ENCODE results near the gene GNS. TPM values are rescaled to one million over a fixed set of nuclear protein-coding genes. Genes with fewer than 3 reads are reported as not detected.
"Not testable (repeated sequence)": the region's sequence is repeated elsewhere in the genome, so short reads cannot be mapped to it uniquely, and the experiment has no call there.

The GNS gene
- total RNA-seq, 1 donor from 2014 or later = 47.0 TPM

DNA sequence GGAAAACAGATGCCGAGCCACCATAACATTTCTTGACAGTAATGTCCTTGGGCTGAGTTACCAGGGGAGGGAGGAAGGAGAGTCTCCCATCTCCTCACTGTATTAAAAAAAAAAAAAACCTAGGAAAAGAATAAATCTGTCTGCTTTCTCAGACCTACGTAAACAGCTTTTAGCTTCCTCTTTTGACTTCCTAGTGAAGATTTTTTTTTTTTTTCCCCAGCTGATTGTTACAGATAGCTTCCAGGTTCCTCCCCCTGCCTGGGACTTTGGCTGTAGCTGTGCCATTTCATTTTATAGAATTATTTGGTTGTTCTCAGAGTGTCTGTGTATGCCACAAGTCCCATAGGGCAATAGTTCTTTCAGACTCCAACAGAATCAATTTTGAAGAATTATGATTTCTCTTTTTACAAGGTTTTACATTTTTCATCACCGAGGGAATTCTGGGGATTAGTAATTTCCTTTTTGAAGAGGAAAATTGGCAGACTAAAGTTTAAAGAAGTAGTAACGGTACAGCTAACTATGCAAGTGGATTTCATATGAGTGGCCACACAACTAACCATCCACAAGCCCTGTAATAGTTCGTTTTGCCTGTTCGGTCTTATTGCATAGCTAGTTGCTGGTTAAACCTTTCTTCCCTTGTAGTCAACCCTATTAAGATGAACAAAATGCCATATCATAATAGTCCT, 23.1 kb upstream of the GNS start:
- Mint-ChIP-seq H3K27ac (ENCODE audit: unreplicated experiment) (no peak overlapping the region), H3K4me3 (peak overlapping the region; percentile 87), H3K27me3 (ENCODE audit: low read depth) (peaks cover 79% of the 10 kb centered on the region)

GRCh38 chr12:64781280-64782190, 22.3 kb upstream of the GNS start:
- Mint-ChIP-seq H3K27ac (ENCODE audit: unreplicated experiment) (no peak overlapping the region), H3K4me3 (peak overlapping the region; percentile 87), H3K36me3 (ENCODE audit: low read depth) (peaks cover 3% of the 10 kb centered on the region), H3K27me3 (ENCODE audit: low read depth) (peaks cover 87% of the 10 kb centered on the region), H3K9me3 (no peaks in the 10 kb centered on the region), H3K4me1 (peaks cover 13% of the 10 kb centered on the region)
- no peak for DNase-seq (ENCODE audit: low read depth, low spot score)
- TF ChIP-seq, protein P1, sequence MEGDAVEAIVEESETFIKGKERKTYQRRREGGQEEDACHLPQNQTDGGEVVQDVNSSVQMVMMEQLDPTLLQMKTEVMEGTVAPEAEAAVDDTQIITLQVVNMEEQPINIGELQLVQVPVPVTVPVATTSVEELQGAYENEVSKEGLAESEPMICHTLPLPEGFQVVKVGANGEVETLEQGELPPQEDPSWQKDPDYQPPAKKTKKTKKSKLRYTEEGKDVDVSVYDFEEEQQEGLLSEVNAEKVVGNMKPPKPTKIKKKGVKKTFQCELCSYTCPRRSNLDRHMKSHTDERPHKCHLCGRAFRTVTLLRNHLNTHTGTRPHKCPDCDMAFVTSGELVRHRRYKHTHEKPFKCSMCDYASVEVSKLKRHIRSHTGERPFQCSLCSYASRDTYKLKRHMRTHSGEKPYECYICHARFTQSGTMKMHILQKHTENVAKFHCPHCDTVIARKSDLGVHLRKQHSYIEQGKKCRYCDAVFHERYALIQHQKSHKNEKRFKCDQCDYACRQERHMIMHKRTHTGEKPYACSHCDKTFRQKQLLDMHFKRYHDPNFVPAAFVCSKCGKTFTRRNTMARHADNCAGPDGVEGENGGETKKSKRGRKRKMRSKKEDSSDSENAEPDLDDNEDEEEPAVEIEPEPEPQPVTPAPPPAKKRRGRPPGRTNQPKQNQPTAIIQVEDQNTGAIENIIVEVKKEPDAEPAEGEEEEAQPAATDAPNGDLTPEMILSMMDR (conservative IDR thresholded peaks at IDR 0.05) = no peak

More for the DNA sequence above, 23.1 kb upstream of the GNS start:
- Mint-ChIP-seq H3K9me3 (no peaks in the 10 kb centered on the region), H3K4me1 (peaks cover 13% of the 10 kb centered on the region), H3K36me3 (ENCODE audit: low read depth) (no peaks in the 10 kb centered on the region)
- no peak for DNase-seq (ENCODE audit: low read depth, low spot score)
- TF ChIP-seq, protein P1 (conservative IDR thresholded peaks at IDR 0.05) = no peak

DNA sequence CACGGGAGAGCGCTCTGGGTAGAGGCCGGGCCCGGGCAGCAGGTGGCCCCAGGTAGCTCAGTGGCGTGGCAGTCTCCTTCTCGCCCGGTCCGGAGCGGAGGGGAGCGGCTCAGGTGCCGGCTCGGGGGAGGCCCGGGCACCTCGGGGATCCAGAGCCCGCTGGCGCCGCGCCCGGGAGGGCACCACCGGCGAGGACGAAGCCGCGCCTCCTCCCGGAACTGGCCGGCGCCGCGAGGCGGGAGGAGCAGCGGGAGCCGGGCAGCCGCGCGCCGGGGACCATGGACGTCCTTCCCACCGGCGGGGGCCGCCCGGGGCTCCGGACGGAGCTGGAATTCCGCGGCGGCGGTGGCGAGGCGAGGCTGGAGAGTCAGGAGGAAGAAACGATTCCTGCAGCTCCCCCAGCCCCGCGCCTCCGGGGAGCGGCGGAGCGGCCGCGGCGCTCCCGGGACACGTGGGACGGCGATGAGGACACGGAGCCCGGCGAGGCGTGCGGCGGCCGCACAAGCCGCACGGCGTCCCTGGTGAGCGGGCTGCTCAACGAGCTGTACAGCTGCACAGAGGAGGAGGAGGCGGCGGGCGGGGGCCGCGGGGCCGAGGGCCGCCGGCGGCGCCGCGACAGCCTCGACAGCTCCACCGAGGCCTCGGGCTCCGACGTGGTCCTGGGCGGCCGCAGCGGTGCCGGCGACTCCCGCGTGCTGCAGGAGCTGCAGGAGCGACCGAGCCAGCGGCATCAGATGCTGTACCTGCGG, 21.5 kb upstream of the GNS start:
- peak; percentile 18 for DNase-seq (ENCODE audit: low read depth, low spot score)
- H3K9me3 Mint-ChIP-seq = peaks cover 3% of the 10 kb centered on the region
- no peak overlapping the region for H3K27ac Mint-ChIP-seq (ENCODE audit: unreplicated experiment)
- H3K4me3 Mint-ChIP-seq = peak overlapping the region; percentile 73
- H3K27me3 Mint-ChIP-seq (ENCODE audit: low read depth) = peaks cover 93% of the 10 kb centered on the region
- TF ChIP-seq, protein P1 (conservative IDR thresholded peaks at IDR 0.05) = no peak
- peaks cover 3% of the 10 kb centered on the region for H3K36me3 Mint-ChIP-seq (ENCODE audit: low read depth)
- H3K4me1 Mint-ChIP-seq = peaks cover 13% of the 10 kb centered on the region

DNA sequence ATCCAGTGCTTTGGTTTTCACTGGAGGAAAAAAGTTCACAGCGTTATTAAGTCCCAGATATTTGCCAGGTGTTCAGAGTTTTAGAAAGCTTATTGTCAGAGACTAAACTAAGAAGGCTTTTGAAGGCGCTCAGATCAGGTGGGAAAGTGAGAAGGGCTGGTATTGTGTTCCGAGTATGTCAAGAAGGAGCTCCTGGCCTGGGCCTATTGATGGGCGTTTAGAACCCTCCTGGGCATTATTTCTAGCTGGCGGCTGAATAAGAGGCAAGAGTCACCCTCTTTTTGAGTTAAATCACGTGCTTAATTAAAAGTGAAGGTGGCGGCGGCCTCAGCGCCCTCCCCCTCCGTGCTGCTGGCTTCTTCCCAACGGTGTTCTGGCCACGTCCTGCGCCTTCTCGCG, 20.9 kb upstream of the GNS start:
- Mint-ChIP-seq H3K9me3 (peaks cover 8% of the 10 kb centered on the region), H3K4me1 (peaks cover 13% of the 10 kb centered on the region), H3K27me3 (ENCODE audit: low read depth) (peaks cover 94% of the 10 kb centered on the region), H3K36me3 (ENCODE audit: low read depth) (peaks cover 9% of the 10 kb centered on the region), H3K27ac (ENCODE audit: unreplicated experiment) (no peak overlapping the region), H3K4me3 (peak overlapping the region; percentile 73)
- DNase-seq (ENCODE audit: low read depth, low spot score) = no peak
- TF ChIP-seq, protein P1 (conservative IDR thresholded peaks at IDR 0.05) = no peak

- Mint-ChIP-seq H3K27ac (ENCODE audit: unreplicated experiment) (no peak overlapping the region), H3K9me3 (peaks cover 8% of the 10 kb centered on the region), H3K4me3 (peak overlapping the region; percentile 73), H3K4me1 (peaks cover 13% of the 10 kb centered on the region), H3K36me3 (ENCODE audit: low read depth) (peaks cover 10% of the 10 kb centered on the region), H3K27me3 (ENCODE audit: low read depth) (peaks cover 92% of the 10 kb centered on the region)
- TF ChIP-seq, protein P1 (conservative IDR thresholded peaks at IDR 0.05) = no peak
- DNase-seq (ENCODE audit: low read depth, low spot score) = no peak
These were observed 20.3 kb upstream of the GNS start for GRCh38 chr12:64779354-64779974.

GRCh38 chr12:64775147-64775736, 16.0 kb upstream of the GNS start:
- H3K9me3 Mint-ChIP-seq = peaks cover 16% of the 10 kb centered on the region
- not testable (repeated sequence) for H3K4me1 Mint-ChIP-seq; H3K27ac Mint-ChIP-seq (ENCODE audit: unreplicated experiment); H3K4me3 Mint-ChIP-seq; DNase-seq (ENCODE audit: low read depth, low spot score)
- peaks cover 18% of the 10 kb centered on the region for H3K36me3 Mint-ChIP-seq (ENCODE audit: low read depth)
- H3K27me3 Mint-ChIP-seq (ENCODE audit: low read depth) = peaks cover 67% of the 10 kb centered on the region
